ENCODE measurements around the gene HLA-A. TPM values are rescaled to one million over a fixed set of nuclear protein-coding genes. Genes with fewer than 3 reads are reported as not detected.

The HLA-A gene
- total and polyA plus RNA-seq, 2 of the 13 experiments (the other 11 are each of a cell fraction or from before 2014, with no cell fraction given), result 345 to 527 TPM

GRCh38 chr6:29967379-29968010 is 25.2 kb downstream of the HLA-A start (continued):
- TF ChIP-seq BATF2 (CRISPR knock-in tag; IDR thresholded peaks at IDR 0.05), result no peak
- no peak for TF ChIP-seq EHMT2 (IDR thresholded peaks at IDR 0.05; ENCODE audit: borderline replicate concordance, low read depth, low read length)
- TF ChIP-seq ZNF124 (CRISPR knock-in tag; IDR thresholded peaks at IDR 0.05), result no peak
- no peak for TF ChIP-seq PHF5A (CRISPR knock-in tag; IDR thresholded peaks at IDR 0.05; ENCODE audit: low read depth, unreplicated experiment)
- TF ChIP-seq BHLHE40 (IDR thresholded peaks at IDR 0.05; ENCODE audit: low read length), result no peak
- peak; percentile 13; the same call in 1 of the 2 replicates for TF ChIP-seq ETV5 (CRISPR knock-in tag; IDR thresholded peaks at IDR 0.05; ENCODE audit: borderline replicate concordance)
- no peak for TF ChIP-seq ZFP90 (CRISPR knock-in tag; IDR thresholded peaks at IDR 0.05; ENCODE audit: borderline replicate concordance)
- TF ChIP-seq ZNF362 (CRISPR knock-in tag; IDR thresholded peaks at IDR 0.05; ENCODE audit: borderline replicate concordance), result peak; percentile 34; the same call in 1 of the 2 replicates
- peak; percentile 29 for TF ChIP-seq STAG1 (CRISPR knock-in tag; IDR thresholded peaks at IDR 0.05)
- TF ChIP-seq PTBP1 (IDR thresholded peaks at IDR 0.05; ENCODE audit: low read depth, low read length, poor library complexity, severe bottlenecking), result no peak
- no peak for TF ChIP-seq PBX2 (CRISPR knock-in tag; IDR thresholded peaks at IDR 0.05)
- 0 out of 2 replicates have a peak, but pooled peaks have one; percentile 25 for TF ChIP-seq SOX5 (CRISPR knock-in tag; IDR thresholded peaks at IDR 0.05; ENCODE audit: borderline replicate concordance)
- TF ChIP-seq SAFB2 (CRISPR knock-in tag; IDR thresholded peaks at IDR 0.05; ENCODE audit: borderline replicate concordance, low read depth), result no peak
- no peak for TF ChIP-seq TBX3 (IDR thresholded peaks at IDR 0.05; ENCODE audit: borderline replicate concordance)
- TF ChIP-seq PAXIP1 (CRISPR knock-in tag; conservative IDR thresholded peaks at IDR 0.05), result peak; percentile 58
- TF ChIP-seq RXRB (CRISPR knock-in tag; IDR thresholded peaks at IDR 0.05; ENCODE audit: borderline replicate concordance), result peak; percentile 22; the same call in 1 of the 2 replicates
- no peak for TF ChIP-seq PLRG1 (conservative IDR thresholded peaks at IDR 0.05)
- peak; percentile 97 for TF ChIP-seq TFAP4 (IDR thresholded peaks at IDR 0.05; ENCODE audit: borderline replicate concordance, low read depth)
- TF ChIP-seq ZSCAN29 (CRISPR knock-in tag; conservative IDR thresholded peaks at IDR 0.05), result 0 out of 2 replicates have a peak, but pooled peaks have one; percentile 22
- no peak for TF ChIP-seq MTERF4 (CRISPR knock-in tag; IDR thresholded peaks at IDR 0.05)
- TF ChIP-seq SIN3A (IDR thresholded peaks at IDR 0.05; ENCODE audit: borderline replicate concordance, low read depth, low read length), result 0 out of 2 replicates have a peak, but pooled peaks have one; percentile 43

Data from HepG2 (cell line).